Osteoblast (primary cell): ENCODE data around the gene NCAM2. TPM values are rescaled to one million over a fixed set of nuclear protein-coding genes. Genes with fewer than 3 reads are reported as not detected.

Experiments used
- DNase-seq: peaks from one replicate; pipeline ENCODE4 v3.0.0; 2011; ENCODE audit warnings: low spot score, mixed read lengths; ENCODE audit not compliant: insufficient read length; ENCODE audit errors: missing footprints
- H2AFZ ChIP-seq: 2 replicates; pipeline ENCODE4 v1.6.0; 2011; ENCODE audit warnings: mild to moderate bottlenecking, low read length
- H3K27ac ChIP-seq: 2 replicates; pipeline ENCODE4 v1.5.1; 2011; ENCODE audit warnings: mild to moderate bottlenecking, low read depth, low read length, moderate library complexity
- H3K27me3 ChIP-seq: 2 replicates; pipeline ENCODE4 v1.6.0; 2012; ENCODE audit warnings: mild to moderate bottlenecking, control low read depth, inconsistent platforms, low read length, moderate library complexity; ENCODE audit not compliant: insufficient read depth
- H3K36me3 ChIP-seq: 2 replicates; pipeline ENCODE4 v1.5.1; 2011; ENCODE audit warnings: mild to moderate bottlenecking, low read length, control low read depth, moderate library complexity; ENCODE audit not compliant: insufficient read depth
- H3K4me1 ChIP-seq: 2 replicates; pipeline ENCODE4 v1.5.1; 2011; ENCODE audit warnings: mild to moderate bottlenecking, low read length, control low read depth, moderate library complexity; ENCODE audit not compliant: insufficient read depth
- H3K4me2 ChIP-seq: 2 replicates; pipeline ENCODE4 v1.6.0; 2011; ENCODE audit warnings: mild to moderate bottlenecking, low read length; ENCODE audit not compliant: insufficient read depth
- H3K4me3 ChIP-seq: fragments of 200-600 bp; sonication (generic); 3 replicates; pipeline ENCODE4 v1.5.1; 2012; ENCODE audit warnings: mild to moderate bottlenecking, low read length, inconsistent platforms; ENCODE audit not compliant: insufficient read depth
- H3K79me2 ChIP-seq: 2 replicates; pipeline ENCODE4 v1.6.0; 2012; ENCODE audit warnings: mild to moderate bottlenecking, low read length, control low read depth, inconsistent platforms; ENCODE audit not compliant: insufficient read depth
- H3K9me3 ChIP-seq: 2 replicates; pipeline ENCODE4 v1.5.1; 2011; ENCODE audit warnings: low read depth, low read length, control low read depth
- H4K20me1 ChIP-seq: 2 replicates; pipeline ENCODE4 v1.6.0; 2012; ENCODE audit warnings: mild to moderate bottlenecking, low read length, control low read depth; ENCODE audit not compliant: insufficient read depth
- CTCF ChIP-seq: IDR thresholded peaks from 2 replicates; pipeline ENCODE4 v1.5.1; 2011; ENCODE audit warnings: mild to moderate bottlenecking, low read depth, low read length, moderate library complexity; ENCODE audit errors: extremely low read depth
- total RNA-seq: library from RNA; depleted of rRNA; stranded (reverse); fragments of >200 nt; gene quantifications from 2 replicates; pipeline ENCODE4 v1.2.3, GENCODE V29; 2012

Gene NCAM2
- total RNA-seq, 1 donor = 8.0 TPM

- no peak overlapping the region for H2AFZ ChIP-seq
- H3K4me1 ChIP-seq = no peaks in the 10 kb centered on the region
- no peak overlapping the region for H3K27ac ChIP-seq
- H3K36me3 ChIP-seq = no peaks in the 10 kb centered on the region
- DNase-seq = no peak
- H3K4me3 ChIP-seq = no peak overlapping the region
- no peaks in the 10 kb centered on the region for H4K20me1 ChIP-seq
- no peaks in the 10 kb centered on the region for H3K9me3 ChIP-seq
- H3K4me2 ChIP-seq = no peak overlapping the region
- no peaks in the 10 kb centered on the region for H3K79me2 ChIP-seq
- TF ChIP-seq CTCF = no peak
- H3K27me3 ChIP-seq = no peaks in the 10 kb centered on the region
These were observed 249.2 kb downstream of the NCAM2 start for GRCh38 chr21:21247424-21247823.

DNA sequence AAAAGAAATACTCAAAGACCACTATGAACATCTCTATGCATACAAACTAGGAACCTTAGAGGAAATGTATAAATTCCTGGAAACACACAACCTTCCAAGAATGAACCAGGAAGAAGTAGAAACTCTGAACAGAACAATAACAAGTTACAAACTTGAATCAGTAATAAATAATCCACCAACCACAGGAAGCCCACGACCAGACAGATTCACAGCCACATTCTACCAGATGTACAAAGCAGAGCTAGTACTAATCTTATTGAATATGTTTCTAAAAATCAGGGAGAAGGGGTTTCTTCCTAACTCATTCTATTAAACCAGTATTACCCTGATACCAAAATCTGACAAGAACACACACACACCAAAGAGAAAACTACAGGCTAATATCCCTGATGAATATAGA is 263.8 kb downstream of the NCAM2 start:
- no peaks in the 10 kb centered on the region for H3K9me3 ChIP-seq
- no peaks in the 10 kb centered on the region for H3K79me2 ChIP-seq
- H2AFZ ChIP-seq = no peak overlapping the region
- no peaks in the 10 kb centered on the region for H3K36me3 ChIP-seq
- H3K27ac ChIP-seq = no peak overlapping the region
- no peaks in the 10 kb centered on the region for H3K4me1 ChIP-seq
- H3K27me3 ChIP-seq = no peaks in the 10 kb centered on the region
- no peak overlapping the region for H3K4me2 ChIP-seq
- H3K4me3 ChIP-seq = no peak overlapping the region
- no peaks in the 10 kb centered on the region for H4K20me1 ChIP-seq
- no peak for TF ChIP-seq CTCF
- DNase-seq = no peak

DNA sequence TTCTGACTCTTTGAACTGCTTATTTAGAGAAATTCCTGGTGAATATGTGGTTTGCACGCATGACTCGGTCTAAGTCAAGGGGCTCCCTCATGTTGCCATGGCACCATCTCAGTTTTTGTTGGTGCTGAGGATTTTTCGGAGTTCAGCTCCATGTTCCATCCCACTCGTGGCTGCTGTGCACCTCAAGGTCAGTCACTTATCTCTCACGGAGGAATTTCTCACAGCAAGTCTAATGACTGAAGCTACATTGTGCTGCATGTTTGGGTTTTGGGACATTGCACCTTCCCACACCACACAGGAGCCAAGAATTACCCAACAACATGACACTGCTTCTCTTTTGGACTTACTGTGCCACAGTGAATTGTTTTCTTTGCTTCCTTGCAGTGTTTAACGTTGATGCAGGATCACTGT is 269.9 kb downstream of the NCAM2 start:
- no peak overlapping the region for H3K4me2 ChIP-seq
- H3K27me3 ChIP-seq = no peaks in the 10 kb centered on the region
- H3K4me1 ChIP-seq = no peaks in the 10 kb centered on the region
- H3K9me3 ChIP-seq = no peaks in the 10 kb centered on the region
- no peak overlapping the region for H3K4me3 ChIP-seq
- H4K20me1 ChIP-seq = no peaks in the 10 kb centered on the region
- no peak for TF ChIP-seq CTCF
- no peaks in the 10 kb centered on the region for H3K79me2 ChIP-seq
- H3K36me3 ChIP-seq = no peaks in the 10 kb centered on the region
- H3K27ac ChIP-seq = no peak overlapping the region
- no peak overlapping the region for H2AFZ ChIP-seq
- no peak for DNase-seq

DNA sequence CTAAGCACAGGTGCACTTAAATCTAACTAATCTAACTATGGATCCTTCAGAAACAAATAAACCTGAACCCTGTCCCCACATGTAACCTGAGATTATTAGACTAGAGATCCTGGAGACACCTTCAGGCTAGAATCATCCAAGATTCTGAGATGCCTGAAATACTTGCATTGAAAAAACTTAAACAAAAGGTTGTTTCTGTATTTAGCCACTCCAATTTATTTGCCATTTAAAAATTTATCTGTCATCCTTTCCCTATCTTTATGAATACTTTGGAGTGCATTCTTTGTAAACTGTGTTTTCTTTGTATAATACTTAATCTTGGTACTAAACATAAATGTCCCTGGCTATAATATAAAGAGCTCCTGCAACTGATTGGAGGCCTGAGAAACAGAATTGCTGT is 270.7 kb downstream of the NCAM2 start:
- H3K4me1 ChIP-seq = no peaks in the 10 kb centered on the region
- H3K36me3 ChIP-seq = no peaks in the 10 kb centered on the region
- H4K20me1 ChIP-seq = no peaks in the 10 kb centered on the region
- H3K79me2 ChIP-seq = no peaks in the 10 kb centered on the region
- H3K27me3 ChIP-seq = no peaks in the 10 kb centered on the region
- H3K4me3 ChIP-seq = no peak overlapping the region
- TF ChIP-seq CTCF = no peak
- H3K9me3 ChIP-seq = no peaks in the 10 kb centered on the region
- H2AFZ ChIP-seq = no peak overlapping the region
- no peak for DNase-seq
- no peak overlapping the region for H3K27ac ChIP-seq
- no peak overlapping the region for H3K4me2 ChIP-seq
